Gastrocnemius medialis (tissue), 4 donors: ENCODE results near the gene ARMC6. TPM values are rescaled to one million over a fixed set of nuclear protein-coding genes. Genes with fewer than 3 reads are reported as not detected.

Source experiments
- ATAC-seq, 2 donors: fragments of 150-250 bp; one replicate each; pipeline ENCODE4 v1.9.1; 2016
- DNase-seq, 2 donors: peaks; one replicate each; pipeline ENCODE4 v3.0.0-alpha.2; 2019
- H3K27ac ChIP-seq, 4 donors: fragments of 200-600 bp; sonication (generic); 1 replicate in 1 of 4; 2 replicates in 3 of 4; pipeline ENCODE4 v1.5.1; 2016 to 2018; ENCODE audit warnings: mild to moderate bottlenecking in 2 of 4, moderate library complexity in 1 of 4
- H3K27me3 ChIP-seq, 3 donors: fragments of 200-600 bp; sonication (generic) in 2 of 3; 1 replicate in 1 of 3; 2 replicates in 2 of 3; pipeline versions ENCODE4 v1.5.1 to v1.6.0; 2016 to 2019; ENCODE audit warnings: mild to moderate bottlenecking in 1 of 3, moderate library complexity in 1 of 3
- H3K36me3 ChIP-seq, 2 donors: fragments of 200-600 bp; sonication (generic) in 1 of 2; one replicate each; pipeline ENCODE4 v1.5.1; 2017 to 2018
- H3K4me1 ChIP-seq, 2 donors: fragments of 200-600 bp; sonication (generic) in 1 of 2; one replicate each; pipeline ENCODE4 v1.5.1; 2016 to 2017; ENCODE audit warnings: mild to moderate bottlenecking in 2 of 2
- H3K4me3 ChIP-seq, 4 donors: fragments of 200-600 bp; sonication (generic) in 3 of 4; 1 replicate in 1 of 4; 2 replicates in 3 of 4; pipeline ENCODE4 v1.5.1; 2016 to 2019; ENCODE audit warnings: mild to moderate bottlenecking in 2 of 4
- H3K9me3 ChIP-seq, 3 donors: fragments of 200-600 bp; sonication (generic) in 2 of 3; 1 replicate in 1 of 3; 2 replicates in 2 of 3; pipeline ENCODE4 v1.5.1; 2016 to 2019
- CTCF ChIP-seq, 5 experiments: fragments of 450-650 bp in 3 of 5; fragments of 200-600 bp in 2 of 5; sonication (generic) in 2 of 5; IDR thresholded peaks in 4 of 5; conservative IDR thresholded peaks in 1 of 5; 1 replicate in 4 of 5; 2 replicates in 1 of 5; pipeline ENCODE4 v1.5.1; 2016 to 2019; ENCODE audit warnings: antibody characterized with exemption in 5 of 5, mild to moderate bottlenecking in 3 of 5, moderate library complexity in 3 of 5
- POLR2A ChIP-seq, 2 donors: fragments of 450-650 bp; IDR thresholded peaks; one replicate each; pipeline ENCODE4 v1.6.1; 2017; ENCODE audit warnings: antibody characterized with exemption in 2 of 2, mild to moderate bottlenecking in 2 of 2, moderate library complexity in 2 of 2
- in situ Hi-C, 4 donors: fragments of 200-750 bp; cut with MboI; loops; one replicate each; pipeline versions ENCODE4 v1.15.0 to v1.8.0; 2017; ENCODE audit warnings: low sequenced_read_pairs in 4 of 4
- intact Hi-C: fragments of 100-400 bp; cut with DNase I; formaldehyde crosslinking; loops from one replicate; pipeline ENCODE4 v1.15.1; 2023; ENCODE audit warnings: low total_unique reads
- total RNA-seq, 4 donors: library from RNA; depleted of rRNA; stranded (reverse); fragments of >200 nt; gene quantifications; one replicate each; pipeline versions ENCODE4 v1.1.0 to v1.2.3, GENCODE V29; 2016

Gene ARMC6
- total RNA-seq, 4 donors from 2014 or later, result 18.2 to 35.7 (median 25.2) TPM

- Histone ChIP-seq H3K9me3 (no peaks in the 10 kb centered on the region), H3K27me3 (no peaks in the 10 kb centered on the region), H3K27ac (peak overlapping the region; percentile 89 to 95 (median 93)), H3K4me1 (peaks cover 44 to 52% of the 10 kb centered on the region in 2 donors), H3K4me3 (no peak overlapping the region), H3K36me3 (peaks cover 0 to 22% of the 10 kb centered on the region in 2 donors)
- intact Hi-C loops, result loop anchor here (10.0 kb wide), 1 partner anchor 1035 kb away; no protein-coding TSS in a partner anchor
- DNase-seq (no peak), ATAC-seq (no peak)
- TF ChIP-seq POLR2A (IDR thresholded peaks at IDR 0.05) (no peak), CTCF (IDR thresholded peaks at IDR 0.05 in 4 of 5, conservative IDR thresholded peaks at IDR 0.05 in 1 of 5) (no peak)
- in situ Hi-C loops, result loop anchor here in 2 of 4 donors (5.0 to 10.0 kb wide), 2 partner anchors 75 to 77 kb away; partner anchors contain the start of gene TMEM161A (in 2 of the 2)
Measured at GRCh38 chr19:19059837-19060611, 26.6 kb downstream of the ARMC6 start.

GRCh38 chr19:19061506-19061905 lies 28.1 kb downstream of the ARMC6 start:
- peak; percentile 22 to 32 for ATAC-seq
- H3K36me3 ChIP-seq, result peaks cover 0 to 12% of the 10 kb centered on the region in 2 donors
- TF ChIP-seq POLR2A (IDR thresholded peaks at IDR 0.05) (no peak), CTCF (IDR thresholded peaks at IDR 0.05 in 4 of 5, conservative IDR thresholded peaks at IDR 0.05 in 1 of 5) (no peak)
- in situ Hi-C loops (no loop called here), intact Hi-C loops (loop anchor here (10.0 kb wide), 1 partner anchor 1037 kb away; no protein-coding TSS in a partner anchor)
- DNase-seq, result peak; percentile 48 to 88
- H3K27ac ChIP-seq, result peak overlapping the region; percentile 89 to 95 (median 93)
- H3K27me3 ChIP-seq, result no peaks in the 10 kb centered on the region
- no peaks in the 10 kb centered on the region for H3K9me3 ChIP-seq
- H3K4me3 ChIP-seq, result no peak overlapping the region
- H3K4me1 ChIP-seq, result peaks cover 59 to 62% of the 10 kb centered on the region in 2 donors

- in situ Hi-C loops, result no loop called here
- DNase-seq (peak; percentile 57 to 78), ATAC-seq (peak; percentile 45 to 53)
- Histone ChIP-seq H3K36me3 (peaks cover 0 to 3% of the 10 kb centered on the region in 2 donors), H3K27me3 (no peaks in the 10 kb centered on the region), H3K9me3 (no peaks in the 10 kb centered on the region), H3K27ac (peak overlapping the region; percentile 89 to 95 (median 93)), H3K4me1 (peaks cover 70% of the 10 kb centered on the region in 2 donors), H3K4me3 (peak overlapping the region; percentile 43 to 85 (median 58))
- TF ChIP-seq POLR2A (IDR thresholded peaks at IDR 0.05) (peak in 1 of 2 donors; percentile 26), CTCF (IDR thresholded peaks at IDR 0.05 in 4 of 5, conservative IDR thresholded peaks at IDR 0.05 in 1 of 5) (no peak)
- intact Hi-C loops, result loop anchor here (2.0 to 10.0 kb wide), 3 partner anchors 130 to 1038 kb away; partner anchors contain the start of genes BORCS8 and RFXANK
Measured at GRCh38 chr19:19062454-19063182, 29.2 kb downstream of the ARMC6 start.

GRCh38 chr19:19063183-19064097 lies 30.0 kb downstream of the ARMC6 start, which contains the start of gene SLC25A42:
Gene SLC25A42, plus strand, starts transcription at chr19:19063994. Its CDS starts 32,131 bp downstream, at chr19:19096125.
- intact Hi-C loops, result loop anchor here (2.0 to 10.0 kb wide), 3 partner anchors 129 to 1039 kb away; partner anchors contain the start of genes BORCS8 and RFXANK
- ATAC-seq, result peak; percentile 71 to 84

More at GRCh38 chr19:19063183-19064097, 30.0 kb downstream of the ARMC6 start, which contains the start of gene SLC25A42:
- DNase-seq, result peak; percentile 99 to 100
- Histone ChIP-seq H3K36me3 (no peaks in the 10 kb centered on the region), H3K27me3 (no peaks in the 10 kb centered on the region), H3K4me1 (peaks cover 78% of the 10 kb centered on the region in 2 donors), H3K4me3 (peak within 1 kb of the TSS; percentile 70 to 85 (median 78)), H3K9me3 (no peaks in the 10 kb centered on the region), H3K27ac (peak within 1 kb of the TSS; percentile 94 to 96 (median 94))
- in situ Hi-C loops, result no loop called here
- peak in 1 of 5 experiments; percentile 10 for TF ChIP-seq CTCF (IDR thresholded peaks at IDR 0.05 in 4 of 5, conservative IDR thresholded peaks at IDR 0.05 in 1 of 5)
- TF ChIP-seq POLR2A (IDR thresholded peaks at IDR 0.05), result peak; percentile 96 to 97
